GM18498 (cell line): ENCODE results near the gene TFDP1.
"Not testable (repeated sequence)": the region's sequence is repeated elsewhere in the genome, so short reads cannot be mapped to it uniquely, and the experiment has no call there.

Experiments used
- ATAC-seq: cut with Tn5 transposase; IDR thresholded peaks from one replicate; pipeline ENCODE4 v1.9.1; 2021; ENCODE audit warnings: mild to moderate bottlenecking, moderate library complexity; ENCODE audit not compliant: unreplicated experiment

The TFDP1 gene

GRCh38 chr13:113613789-113614379, 29.3 kb downstream of the TFDP1 start:
- no peak for ATAC-seq

- ATAC-seq, result no peak
Observed at GRCh38 chr13:113616281-113616906, 31.8 kb downstream of the TFDP1 start.

- no peak for ATAC-seq
Observed at GRCh38 chr13:113616991-113617749, 32.6 kb downstream of the TFDP1 start.

- no peak for ATAC-seq
Observed at GRCh38 chr13:113617961-113618360, 33.4 kb downstream of the TFDP1 start.

GRCh38 chr13:113618455-113618854, 33.9 kb downstream of the TFDP1 start:
- no peak for ATAC-seq

GRCh38 chr13:113620036-113620796, 35.7 kb downstream of the TFDP1 start:
- ATAC-seq, result no peak

GRCh38 chr13:113621046-113621445, 36.5 kb downstream of the TFDP1 start:
- no peak for ATAC-seq

GRCh38 chr13:113621498-113621897, 36.9 kb downstream of the TFDP1 start:
- ATAC-seq, result not testable (repeated sequence)

GRCh38 chr13:113621986-113622550, 37.5 kb downstream of the TFDP1 start:
- not testable (repeated sequence) for ATAC-seq

GRCh38 chr13:113622791-113623490, 38.4 kb downstream of the TFDP1 start:
- no peak for ATAC-seq

- ATAC-seq, result no peak
Observed at GRCh38 chr13:113623491-113624234, 39.1 kb downstream of the TFDP1 start.

- no peak for ATAC-seq
Observed at GRCh38 chr13:113624235-113624587, 39.7 kb downstream of the TFDP1 start.

- not testable (repeated sequence) for ATAC-seq
Observed at GRCh38 chr13:113624640-113625304, 40.2 kb downstream of the TFDP1 start.

- no peak for ATAC-seq
Observed at GRCh38 chr13:113625965-113626721, 41.6 kb downstream of the TFDP1 start.

- ATAC-seq, result no peak
Observed at GRCh38 chr13:113627136-113627535, 42.6 kb downstream of the TFDP1 start.

- no peak for ATAC-seq
Observed at GRCh38 chr13:113628291-113629270, 44.0 kb downstream of the TFDP1 start.

- ATAC-seq, result no peak
Observed at GRCh38 chr13:113629866-113630265, 45.3 kb downstream of the TFDP1 start.
